Measurements from ENCODE around the gene ATP11A. TPM values are rescaled to one million over a fixed set of nuclear protein-coding genes. Genes with fewer than 3 reads are reported as not detected.

The ATP11A gene
- total and polyA plus RNA-seq, 2 experiments from 2014 or later: 12.3 to 52.6 TPM

DNA sequence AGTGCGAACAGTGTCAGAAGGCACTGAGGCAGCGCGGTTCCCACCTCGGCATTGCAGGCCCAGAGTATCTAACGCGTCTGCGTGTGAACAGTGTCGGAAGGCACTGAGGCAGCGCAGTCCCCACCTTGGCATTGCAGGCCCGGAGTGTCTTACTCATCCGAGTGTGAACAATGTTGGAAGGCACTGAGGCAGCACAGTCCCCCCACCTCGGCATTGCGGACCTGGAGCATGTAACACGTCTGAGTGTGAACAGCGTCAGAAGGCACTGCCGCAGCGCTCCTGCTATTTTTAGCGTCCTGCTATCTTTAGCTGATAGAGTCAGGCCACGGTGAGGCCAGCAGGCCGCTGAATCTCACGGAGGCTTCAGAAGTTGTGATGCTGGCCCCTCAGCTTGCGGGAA lies 39.6 kb downstream of the ATP11A start (continued):
- TF ChIP-seq ZNF462 (CRISPR knock-in tag; IDR thresholded peaks at IDR 0.05) (no peak), ZNF114 (CRISPR knock-in tag; IDR thresholded peaks at IDR 0.05) (no peak), ETS1 (IDR thresholded peaks at IDR 0.05) (no peak), NANOG (IDR thresholded peaks at IDR 0.05; ENCODE audit: borderline replicate concordance) (no peak), EZH2phosphoT487 (IDR thresholded peaks at IDR 0.05; ENCODE audit: unreplicated experiment) (no peak), EZH2 (IDR thresholded peaks at IDR 0.05; ENCODE audit: low read depth, unreplicated experiment) (no peak), STAT1 (IDR thresholded peaks at IDR 0.05; ENCODE audit: unreplicated experiment) (no peak), JUNB (IDR thresholded peaks at IDR 0.05; ENCODE audit: unreplicated experiment) (no peak)

- Histone ChIP-seq H3K4me2 (no peak overlapping the region), H3K4me1 (ENCODE audit: insufficient read depth) (peaks cover 64% of the 10 kb centered on the region), H3F3A (replicated peaks; ENCODE audit: low read depth) (peaks cover 19% of the 10 kb centered on the region; the same call in 1 of the 2 replicates), H3K79me2 (replicated peaks; ENCODE audit: insufficient read depth) (peaks cover 79% of the 10 kb centered on the region), H3K4me3 (no peak overlapping the region), H4K20me1 (replicated peaks; ENCODE audit: insufficient read depth) (no peaks in the 10 kb centered on the region), H3K9me2 (ENCODE audit: insufficient read depth) (no peaks in the 10 kb centered on the region), H3K27ac (ENCODE audit: low read depth) (no peak overlapping the region; the same call in 1 of the 2 replicates), H3K27me3 (ENCODE audit: insufficient read depth) (no peaks in the 10 kb centered on the region), H3K36me3 (ENCODE audit: insufficient read depth) (no peaks in the 10 kb centered on the region), H2AFZ (no peak overlapping the region)
- Mint-ChIP-seq H3K4me1 (peaks cover 87% of the 10 kb centered on the region), H3K9me3 (no peaks in the 10 kb centered on the region), H3K4me3 (no peak overlapping the region), H3K27ac (peak overlapping the region; percentile 71), H3K36me3 (ENCODE audit: low read depth) (no peaks in the 10 kb centered on the region), H3K27me3 (ENCODE audit: insufficient read depth, low read depth, poor library complexity) (peaks cover 17% of the 10 kb centered on the region)
- ATAC-seq (no peak), DNase-seq (ENCODE audit: low spot score) (no peak)
- TF ChIP-seq ZNF331 (CRISPR knock-in tag; IDR thresholded peaks at IDR 0.05; ENCODE audit: low read depth) (no peak), REST (IDR thresholded peaks at IDR 0.05; ENCODE audit: unreplicated experiment) (no peak), EZH2 (IDR thresholded peaks at IDR 0.05; ENCODE audit: low read depth, unreplicated experiment) (no peak), ZNF114 (CRISPR knock-in tag; IDR thresholded peaks at IDR 0.05) (no peak), POLR2AphosphoS5 (IDR thresholded peaks at IDR 0.05; ENCODE audit: low read depth) (no peak)
Measured at GRCh38 chr13:112730157-112730671, 40.4 kb downstream of the ATP11A start.

Measured in GM23338 (cell line).